CD4-positive, alpha-beta T cell treated with Interleukin-17A for 1 hour (primary cell): ENCODE results near the gene CEP164.
A peak's percentile ranks its signal among the peaks of the same experiment; 100 is the strongest.
"Not testable (repeated sequence)": the region's sequence is repeated elsewhere in the genome, so short reads cannot be mapped to it uniquely, and the experiment has no call there.

Source experiments
- DNase-seq: peaks from one replicate; pipeline ENCODE4 v3.0.0-alpha.2; 2020

Gene CEP164

GRCh38 chr11:117309310-117309709 is 18.3 kb upstream of the CEP164 start:
- DNase-seq: no peak

DNA sequence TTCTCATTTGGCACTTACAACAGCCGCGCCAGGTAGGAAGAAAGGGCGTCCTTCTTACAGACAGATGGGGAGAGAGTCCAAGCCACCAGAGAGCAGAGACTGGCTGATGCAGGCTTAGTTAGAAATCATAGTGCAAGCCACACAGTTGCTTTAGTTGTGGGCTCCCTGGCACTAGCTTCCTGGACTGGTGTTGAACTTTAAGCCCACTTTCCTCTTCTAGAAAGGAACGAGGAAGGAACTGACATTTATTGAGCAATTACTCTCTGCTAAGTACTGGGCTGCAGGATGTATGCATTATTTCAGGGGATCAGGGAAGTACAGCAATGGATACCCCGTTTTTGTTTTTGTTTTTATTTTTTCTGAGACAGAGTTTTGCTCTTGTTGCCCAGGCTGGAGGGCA is 14.6 kb upstream of the CEP164 start:
- no peak for DNase-seq

GRCh38 chr11:117313828-117314768 is 13.6 kb upstream of the CEP164 start:
- no peak for DNase-seq

DNA sequence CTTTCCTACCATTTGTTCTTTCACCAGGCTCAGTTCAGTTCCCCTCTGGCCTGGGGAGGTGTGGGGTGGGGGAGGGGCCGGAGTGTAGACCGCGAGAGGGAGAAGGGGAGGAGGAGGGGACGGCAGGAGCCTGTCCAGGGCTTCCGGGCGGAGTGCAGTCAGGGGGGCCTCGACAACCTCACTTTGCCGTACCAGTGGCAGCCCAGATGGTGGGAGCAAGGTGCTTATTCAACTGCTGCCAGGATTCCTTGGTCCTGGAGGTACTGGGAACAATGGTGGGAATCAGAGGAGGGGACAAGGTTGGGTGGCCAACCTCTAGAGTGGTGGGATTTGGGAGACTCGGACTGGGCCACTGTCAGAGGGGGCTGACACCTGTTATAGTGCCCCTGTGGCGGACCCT is 12.8 kb upstream of the CEP164 start:
- DNase-seq: no peak

- no peak for DNase-seq
Measured at GRCh38 chr11:117315285-117316196, 12.1 kb upstream of the CEP164 start.

DNA sequence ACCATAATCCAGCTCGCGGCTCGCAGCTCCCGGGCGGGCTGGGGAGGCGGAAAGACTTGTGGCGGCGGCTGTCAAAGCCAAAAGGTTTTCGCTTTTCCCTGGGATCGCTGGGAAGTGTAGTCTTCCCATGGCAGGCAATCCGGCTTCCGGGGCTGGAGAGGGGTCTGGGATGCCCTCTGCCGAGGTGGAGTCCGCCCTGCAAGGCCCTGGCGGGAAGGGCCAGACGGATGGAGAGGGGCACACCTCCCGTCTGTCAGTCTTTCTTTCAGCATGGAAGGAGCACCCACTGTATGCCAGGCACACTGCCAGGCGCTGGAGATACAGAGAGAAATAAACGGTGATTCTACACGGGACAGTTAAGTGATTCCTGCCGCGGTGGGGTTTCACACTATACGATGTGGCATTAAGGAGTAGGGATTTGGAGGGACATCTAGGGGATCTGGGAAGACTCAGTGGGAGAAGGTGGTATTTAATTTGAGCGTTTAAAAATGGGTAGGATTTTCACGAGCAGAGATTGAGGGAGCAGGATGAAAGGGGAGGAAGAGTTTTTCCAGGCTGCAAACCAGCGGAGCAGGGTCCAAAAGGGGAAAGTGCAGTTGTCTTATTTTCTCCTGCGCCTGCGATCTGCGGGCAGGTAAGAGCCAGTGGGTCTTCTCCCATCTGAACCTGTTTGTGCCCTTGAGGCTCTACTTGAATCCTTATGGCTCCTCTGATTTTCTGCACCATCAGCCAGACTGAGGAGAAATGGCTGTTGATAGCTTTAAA is 11.3 kb upstream of the CEP164 start, which contains the start of gene BACE1:
BACE1 (minus strand) TSS at position 60 of the 765 bp plus-strand sequence. CDS start 461 bp downstream, outside the sequence.
- DNase-seq: peak; percentile 13

DNA sequence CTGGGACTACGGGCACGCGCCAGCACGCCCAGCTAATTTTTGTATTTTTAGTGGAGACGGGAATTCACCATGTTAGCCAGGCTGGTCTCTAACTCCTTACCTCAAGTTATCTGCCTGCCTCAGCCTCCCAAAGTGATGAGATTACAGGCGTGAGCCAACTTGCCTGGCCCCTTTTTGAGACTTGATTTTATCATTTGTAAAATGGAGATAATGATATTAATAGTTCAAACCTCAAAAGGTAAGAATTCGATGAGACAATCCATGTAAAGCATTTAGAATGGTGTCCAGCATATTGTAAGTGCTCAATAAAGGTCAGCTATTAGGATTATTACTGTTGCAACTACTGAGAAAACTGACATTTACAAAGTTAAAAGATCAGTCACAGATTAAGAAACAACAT is 8.9 kb upstream of the CEP164 start:
- no peak for DNase-seq

DNA sequence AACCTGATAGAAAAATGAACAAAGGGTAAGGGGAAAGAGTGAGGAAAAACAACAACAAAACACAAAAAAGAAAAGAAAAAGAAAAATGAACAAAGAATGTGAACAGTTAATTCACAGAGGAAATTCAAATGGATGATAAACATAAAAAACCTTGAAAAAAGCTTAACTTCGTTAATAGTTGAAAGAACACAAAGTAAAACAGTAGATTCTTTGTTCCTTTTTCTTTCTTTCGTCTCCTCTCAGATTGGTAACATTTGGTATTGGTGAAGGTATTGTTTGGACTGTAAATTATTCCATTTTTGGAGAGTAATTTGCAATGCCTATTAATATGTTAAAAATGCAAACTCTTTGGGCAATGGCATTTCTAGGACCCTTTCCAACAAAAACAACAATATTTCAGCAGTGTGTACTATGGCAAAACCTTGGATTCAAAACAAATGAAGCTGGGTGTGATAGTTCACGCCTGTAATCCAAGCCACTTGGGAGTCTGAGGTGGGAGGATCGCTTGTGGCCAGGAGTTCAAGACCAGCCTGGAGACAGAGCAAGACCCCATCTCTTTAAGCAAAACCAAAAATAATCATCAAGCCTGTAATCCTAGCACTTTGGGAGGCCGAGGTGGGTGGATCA is 8.3 kb upstream of the CEP164 start:
- DNase-seq: no peak

DNA sequence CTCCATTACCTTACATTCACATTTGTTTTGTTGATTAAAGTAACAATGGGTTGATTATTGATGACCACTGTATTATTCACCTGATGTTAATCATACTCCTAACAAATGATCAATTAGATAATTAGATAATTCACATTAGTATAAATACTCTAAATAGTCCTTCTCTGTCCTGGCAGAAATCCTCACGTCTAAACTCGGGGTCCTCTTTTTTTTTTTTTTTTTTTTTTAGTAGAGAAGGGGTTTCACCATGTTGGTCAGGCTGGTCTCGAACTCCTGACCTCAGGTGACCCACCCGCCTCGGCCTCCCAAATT is 443 bp upstream of the CEP164 start:
- not testable (repeated sequence) for DNase-seq

DNA sequence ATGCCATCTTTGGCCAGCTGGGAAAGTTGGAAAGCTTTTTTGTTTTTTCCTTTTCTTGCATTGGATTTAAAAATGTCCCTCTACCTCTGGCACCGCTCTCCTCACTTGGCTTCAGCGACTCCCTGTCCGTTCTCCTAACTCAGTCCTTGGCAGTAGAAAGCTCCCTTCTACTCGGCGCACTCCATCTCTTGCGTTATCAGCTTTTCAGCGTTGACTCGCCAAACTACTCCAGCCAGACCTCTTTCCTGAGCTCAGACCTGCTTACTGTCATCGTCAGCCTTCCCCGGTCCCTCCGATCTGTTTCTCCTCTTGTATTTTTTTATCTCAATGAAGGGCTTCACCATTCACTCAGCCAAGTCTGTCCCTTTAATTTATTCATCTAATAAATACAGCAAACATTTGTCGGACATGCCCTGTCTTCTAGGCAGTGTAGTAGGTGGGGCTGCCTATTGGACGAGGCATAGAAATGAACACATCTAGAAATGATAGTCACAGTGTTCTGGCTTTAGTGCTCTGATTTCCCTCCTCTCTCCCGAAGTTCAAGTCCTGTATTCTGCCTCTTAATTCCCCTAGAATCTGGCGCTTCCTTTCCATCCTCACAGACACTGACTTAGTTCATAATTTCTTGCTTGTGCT is 839 bp downstream of the CEP164 start:
- peak; percentile 13 for DNase-seq

- no peak for DNase-seq
Measured at GRCh38 chr11:117332843-117333242, 5.2 kb downstream of the CEP164 start.

DNA sequence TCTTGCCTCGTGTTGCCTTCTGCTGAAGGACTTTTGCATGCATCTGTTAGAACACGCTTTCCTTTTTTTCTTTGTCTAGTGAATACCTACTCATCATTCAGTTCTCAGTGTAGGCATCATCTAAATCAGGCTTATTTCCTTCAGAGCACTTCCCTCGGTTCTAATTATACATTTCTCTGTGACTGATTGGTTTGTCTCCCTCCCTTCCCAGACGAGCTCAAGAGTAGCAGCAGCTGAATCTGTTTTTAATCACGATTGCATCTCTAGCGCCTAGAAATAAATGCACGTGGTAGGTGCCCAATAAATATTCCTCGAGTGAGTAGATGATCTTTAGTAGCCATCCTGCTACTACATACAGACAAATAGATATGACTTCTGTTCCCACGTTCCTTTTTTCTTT is 6.3 kb downstream of the CEP164 start:
- no peak for DNase-seq

- DNase-seq: no peak
Measured at GRCh38 chr11:117334896-117335295, 7.2 kb downstream of the CEP164 start.

DNA sequence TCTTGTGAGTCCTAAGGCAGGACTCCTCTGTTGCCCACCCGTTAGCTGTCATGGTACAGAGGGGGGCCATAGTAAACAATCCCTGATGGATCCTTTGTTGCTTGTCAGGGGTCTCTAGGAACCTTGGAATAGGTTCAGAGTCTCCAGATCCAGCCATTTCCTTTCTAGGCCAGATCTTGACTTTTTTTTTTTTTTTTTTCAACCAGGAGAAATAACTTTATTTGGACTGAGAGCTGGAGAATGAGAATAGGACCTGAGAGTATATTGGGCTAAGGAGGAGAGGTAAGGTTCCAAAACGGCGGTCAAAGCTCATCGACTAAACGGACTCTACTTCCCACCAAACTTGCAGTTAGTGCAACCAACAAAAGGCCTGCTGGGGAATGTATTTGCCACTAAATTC is 7.7 kb downstream of the CEP164 start:
- DNase-seq: no peak

GRCh38 chr11:117337076-117337475 is 9.4 kb downstream of the CEP164 start:
- DNase-seq: no peak

- no peak for DNase-seq
Measured at GRCh38 chr11:117345039-117345438, 17.4 kb downstream of the CEP164 start.

- no peak for DNase-seq
Measured at GRCh38 chr11:117354550-117354949, 26.9 kb downstream of the CEP164 start.

GRCh38 chr11:117356126-117356890 is 28.7 kb downstream of the CEP164 start:
- DNase-seq: no peak

DNA sequence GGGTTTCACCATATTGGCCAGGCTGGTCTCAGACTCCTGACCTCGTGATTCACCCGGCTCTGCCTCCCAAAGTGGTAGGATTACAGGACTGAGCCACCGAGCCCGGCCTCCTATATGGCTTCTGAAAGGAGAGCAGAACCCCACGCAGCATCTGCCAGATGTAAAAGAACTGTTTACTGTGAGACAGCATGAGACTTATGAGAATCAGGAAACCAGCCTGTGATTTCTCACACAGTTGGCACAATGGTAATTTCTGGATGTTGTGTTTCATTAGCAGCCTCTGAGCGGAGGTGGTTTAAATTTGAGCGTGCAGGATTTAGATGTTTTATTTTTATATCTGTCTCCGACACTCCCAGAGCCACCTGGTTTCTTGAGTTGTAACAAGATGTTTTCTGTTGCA is 33.8 kb downstream of the CEP164 start:
- no peak for DNase-seq

DNA sequence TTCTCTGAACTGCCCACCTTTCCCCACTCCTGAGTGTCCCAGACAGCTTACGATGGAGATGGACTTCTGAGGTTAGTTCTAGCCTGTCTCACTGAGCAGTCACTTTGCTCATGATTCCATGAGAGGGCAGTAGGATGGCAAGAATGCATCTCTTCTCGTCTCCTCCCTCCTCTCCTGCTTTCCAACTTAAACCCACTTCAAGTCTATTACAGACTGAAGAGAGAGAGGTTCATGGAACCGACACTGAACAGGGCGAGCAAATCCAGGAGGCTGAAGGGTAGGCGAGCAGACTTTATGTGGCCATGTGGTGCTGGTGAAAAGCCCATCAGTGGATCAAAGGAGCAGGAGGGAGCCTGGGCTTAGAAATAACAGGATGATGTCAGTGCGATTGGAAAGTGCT is 38.6 kb downstream of the CEP164 start:
- DNase-seq: no peak

DNA sequence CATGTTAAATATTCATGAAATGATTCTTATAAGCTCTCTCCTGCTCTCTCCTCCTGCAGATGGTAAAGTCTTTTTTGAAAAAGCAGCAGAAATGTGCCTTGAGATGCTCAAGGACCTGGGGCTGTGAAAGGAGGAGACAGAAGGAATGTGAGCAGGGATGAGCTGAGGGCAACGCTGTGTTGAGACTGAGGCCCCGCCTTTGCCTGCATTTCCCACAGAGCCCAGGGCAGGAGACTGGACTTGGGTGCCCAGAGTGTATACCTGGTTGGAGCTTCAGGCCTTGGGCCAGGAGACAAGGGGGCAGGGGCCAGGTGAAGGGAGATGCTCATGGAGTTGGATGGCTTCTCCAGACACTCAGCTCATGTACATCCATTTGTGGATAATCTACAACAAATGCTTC is 39.2 kb downstream of the CEP164 start:
- no peak for DNase-seq
